ENCODE measurements around the gene UBE2D2. TPM values are rescaled to one million over a fixed set of nuclear protein-coding genes. Genes with fewer than 3 reads are reported as not detected.

UBE2D2 gene
- total RNA-seq, 1 donor from 2014 or later, result 104 TPM

- no peak for ATAC-seq
- DNase-seq (ENCODE audit: low spot score), result no peak
- intact Hi-C loops (cut with DNase I), result no loop called here
Measured at GRCh38 chr5:139664727-139665351, 103.7 kb downstream of the UBE2D2 start.

- ATAC-seq, result no peak
- DNase-seq (ENCODE audit: low spot score), result no peak
- intact Hi-C loops (cut with DNase I), result no loop called here
Measured at GRCh38 chr5:139665626-139666025, 104.5 kb downstream of the UBE2D2 start.

GRCh38 chr5:139666551-139666950, 105.4 kb downstream of the UBE2D2 start:
- ATAC-seq (no peak), DNase-seq (ENCODE audit: low spot score) (no peak)
- intact Hi-C loops (cut with DNase I), result no loop called here

- intact Hi-C loops (cut with DNase I), result no loop called here
- ATAC-seq, result no peak
- DNase-seq (ENCODE audit: low spot score), result no peak
Measured at GRCh38 chr5:139667001-139667729, 106.0 kb downstream of the UBE2D2 start.

- ATAC-seq (no peak), DNase-seq (ENCODE audit: low spot score) (no peak)
- intact Hi-C loops (cut with DNase I), result no loop called here
Measured at GRCh38 chr5:139667730-139668063, 106.6 kb downstream of the UBE2D2 start.

GRCh38 chr5:139668064-139668880, 107.1 kb downstream of the UBE2D2 start:
- DNase-seq (ENCODE audit: low spot score), result no peak
- intact Hi-C loops (cut with DNase I), result no loop called here

GRCh38 chr5:139668924-139669661, 108.0 kb downstream of the UBE2D2 start:
- ATAC-seq (no peak), DNase-seq (ENCODE audit: low spot score) (no peak)
- intact Hi-C loops (cut with DNase I), result no loop called here

More at GRCh38 chr5:139668064-139668880, 107.1 kb downstream of the UBE2D2 start:
- ATAC-seq, result peak; percentile 18

GRCh38 chr5:139669662-139670368, 108.7 kb downstream of the UBE2D2 start:
- DNase-seq (ENCODE audit: low spot score), result no peak
- ATAC-seq, result peak; percentile 2
- intact Hi-C loops (cut with DNase I), result no loop called here

GRCh38 chr5:139670369-139671095, 109.4 kb downstream of the UBE2D2 start:
- peak; percentile 11 for ATAC-seq
- intact Hi-C loops (cut with DNase I), result no loop called here
- DNase-seq (ENCODE audit: low spot score), result no peak

GRCh38 chr5:139671096-139671841, 110.1 kb downstream of the UBE2D2 start:
- intact Hi-C loops (cut with DNase I), result no loop called here
- peak; percentile 66 for ATAC-seq
- DNase-seq (ENCODE audit: low spot score), result no peak

GRCh38 chr5:139675213-139675612, 114.1 kb downstream of the UBE2D2 start:
- DNase-seq (ENCODE audit: low spot score), result no peak
- ATAC-seq, result no peak
- intact Hi-C loops (cut with DNase I), result no loop called here

GRCh38 chr5:139675825-139676224, 114.7 kb downstream of the UBE2D2 start:
- no peak for ATAC-seq
- no peak for DNase-seq (ENCODE audit: low spot score)
- intact Hi-C loops (cut with DNase I), result no loop called here

GRCh38 chr5:139676406-139676805, 115.3 kb downstream of the UBE2D2 start:
- ATAC-seq (no peak), DNase-seq (ENCODE audit: low spot score) (no peak)
- intact Hi-C loops (cut with DNase I), result no loop called here

GRCh38 chr5:139676951-139677735, 116.0 kb downstream of the UBE2D2 start:
- intact Hi-C loops (cut with DNase I), result no loop called here
- ATAC-seq, result peak; percentile 60

More at GRCh38 chr5:139676951-139677735, 116.0 kb downstream of the UBE2D2 start:
- peak; percentile 81 for DNase-seq (ENCODE audit: low spot score)

Measured in sciatic nerve (tissue), 2 donors.